ENCODE measurements around the gene CALY. TPM values are rescaled to one million over a fixed set of nuclear protein-coding genes. Genes with fewer than 3 reads are reported as not detected.

The CALY gene
- total RNA-seq, 1 experiment from 2014 or later = 0.47 TPM

DNA sequence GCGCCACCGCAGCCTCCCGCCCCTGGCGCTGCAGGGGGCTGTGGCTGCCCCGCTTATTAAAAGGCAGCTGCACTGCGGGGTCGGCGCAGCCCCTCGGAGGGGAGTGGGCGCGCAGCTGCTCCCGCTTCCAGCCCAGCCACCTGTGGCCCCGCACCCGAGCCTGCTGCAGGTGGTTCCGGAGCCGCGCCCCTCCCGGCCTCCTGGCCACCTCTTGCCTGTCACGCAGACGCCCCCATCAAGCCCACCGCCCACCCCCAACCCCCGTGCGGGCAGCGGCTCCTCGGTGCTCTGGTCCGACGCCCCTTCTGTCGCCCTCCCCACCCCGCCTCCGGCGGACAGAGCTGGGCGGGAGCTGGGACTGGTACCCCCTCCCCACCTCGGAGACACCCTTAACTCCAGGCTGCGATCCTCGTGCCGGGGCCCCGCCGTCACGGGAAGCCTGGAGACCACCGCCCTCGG lies 549 bp downstream of the CALY start:
- Histone ChIP-seq H4K20me1 (ENCODE audit: insufficient read depth) (no peaks in the 10 kb centered on the region), H2AFZ (ENCODE audit: low read depth, low read length, poor library complexity, severe bottlenecking) (no peak overlapping the region), H3K27me3 (ENCODE audit: insufficient read depth, low read length) (no peaks in the 10 kb centered on the region), H3K9ac (ENCODE audit: low read length) (no peak overlapping the region), H3K4me1 (ENCODE audit: control insufficient read depth in 1 of 2, insufficient read depth in 2 of 2, low read length in 2 of 2) (no peaks in the 10 kb centered on the region), H3K4me2 (ENCODE audit: low read length) (no peak overlapping the region), H3K79me2 (ENCODE audit: insufficient read depth, low read length) (no peaks in the 10 kb centered on the region), H3K27ac (ENCODE audit: low read depth, low read length) (no peak overlapping the region), H3K9me3 (ENCODE audit: control insufficient read depth in 1 of 2, insufficient read depth in 1 of 2, low read depth in 1 of 2, low read length in 2 of 2) (no peaks in the 10 kb centered on the region), H3K4me3 (replicated peaks in 1 of 2; ENCODE audit: low read depth in 1 of 2, low read length in 2 of 2) (no peak overlapping the region), H3K36me3 (ENCODE audit: control insufficient read depth in 1 of 2, insufficient read depth in 2 of 2, low read length in 2 of 2) (no peaks in the 10 kb centered on the region), H3K9me2 (ENCODE audit: insufficient read depth) (no peaks in the 10 kb centered on the region)
- POLR2A ChIA-PET = no interaction called here
- RAD21 ChIA-PET (ENCODE audit: low non-redundant PET in 1 of 2, low total read pairs in 2 of 2, uncharacterized antibody in 2 of 2, unreplicated experiment in 2 of 2) = no interaction called here
- no TSS peak for BruUV-seq (replicated peaks)
- TF ChIP-seq TCF7L2 (IDR thresholded peaks at IDR 0.05; ENCODE audit: borderline replicate concordance, extremely low read depth, insufficient read depth, insufficient read length) (no peak), ZFX (IDR thresholded peaks at IDR 0.05) (no peak), EZH2 (IDR thresholded peaks at IDR 0.05) (no peak)
- no peak for ATAC-seq
- DNase-seq (ENCODE audit: low read depth, low spot score) = no peak
- intact Hi-C loops (cut with micrococcal nuclease) = no loop called here
- CTCF ChIA-PET = no interaction called here

DNA sequence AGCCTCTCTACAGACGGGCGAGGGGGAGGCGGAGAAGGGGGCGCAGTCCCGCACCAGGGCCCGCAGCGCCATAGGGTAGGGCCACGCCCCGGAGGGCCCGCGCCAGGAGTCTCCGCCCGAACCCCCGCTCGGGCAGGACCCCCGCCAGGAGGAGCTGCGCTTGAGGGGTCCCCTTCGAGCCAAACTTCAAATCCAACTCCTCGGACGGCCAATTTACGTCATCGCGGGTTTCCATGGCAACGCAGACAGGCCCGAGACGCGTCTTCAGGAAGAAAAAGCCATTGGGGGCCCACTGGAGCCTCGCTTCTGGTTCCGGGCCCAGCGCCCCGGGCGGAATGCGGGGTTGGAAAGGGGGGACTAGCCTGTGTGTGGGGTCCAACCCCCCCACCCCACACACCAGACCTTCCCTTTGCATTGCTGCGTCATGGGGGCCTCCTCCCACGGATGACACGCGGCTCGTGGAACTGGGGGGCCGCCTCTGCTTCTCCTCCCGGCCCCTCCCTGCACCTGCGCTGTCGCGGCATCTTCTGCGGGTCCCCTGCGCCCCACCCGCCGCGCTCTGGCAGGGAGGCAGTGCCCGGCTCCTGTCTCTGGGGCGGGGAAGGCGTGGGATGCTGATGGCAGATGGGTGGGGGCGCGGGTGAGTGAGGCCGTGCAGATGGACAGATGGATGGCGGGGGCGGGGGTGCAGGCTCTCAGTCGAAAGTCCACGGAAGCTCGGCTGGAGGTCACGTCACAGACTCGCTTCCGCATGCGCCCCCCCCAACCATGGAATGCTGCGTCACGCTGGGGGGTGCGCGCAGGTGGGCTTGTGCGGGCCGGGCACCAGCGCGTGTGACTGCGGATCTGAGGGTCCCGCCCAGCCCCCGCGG lies 1.2 kb downstream of the CALY start:
- RAD21 ChIA-PET (ENCODE audit: low non-redundant PET in 1 of 2, low total read pairs in 2 of 2, uncharacterized antibody in 2 of 2, unreplicated experiment in 2 of 2) = no interaction called here
- ATAC-seq (no peak), DNase-seq (ENCODE audit: low read depth, low spot score) (no peak)
- no peaks in the 10 kb centered on the region for H3K4me1 ChIP-seq (ENCODE audit: control insufficient read depth in 1 of 2, insufficient read depth in 2 of 2, low read length in 2 of 2)
- H3K9me2 ChIP-seq (ENCODE audit: insufficient read depth) = no peaks in the 10 kb centered on the region
- CTCF ChIA-PET = no interaction called here
- H3K4me3 ChIP-seq (replicated peaks in 1 of 2; ENCODE audit: low read depth in 1 of 2, low read length in 2 of 2) = no peak overlapping the region
- no TSS peak for BruUV-seq (replicated peaks)
- H4K20me1 ChIP-seq (ENCODE audit: insufficient read depth) = no peaks in the 10 kb centered on the region
- H3K4me2 ChIP-seq (ENCODE audit: low read length) = no peak overlapping the region
- H3K36me3 ChIP-seq (ENCODE audit: control insufficient read depth in 1 of 2, insufficient read depth in 2 of 2, low read length in 2 of 2) = no peaks in the 10 kb centered on the region
- no peaks in the 10 kb centered on the region for H3K27me3 ChIP-seq (ENCODE audit: insufficient read depth, low read length)
- H2AFZ ChIP-seq (ENCODE audit: low read depth, low read length, poor library complexity, severe bottlenecking) = no peak overlapping the region
- H3K79me2 ChIP-seq (ENCODE audit: insufficient read depth, low read length) = no peaks in the 10 kb centered on the region
- intact Hi-C loops (cut with micrococcal nuclease) = no loop called here
- POLR2A ChIA-PET = no interaction called here
- no peak overlapping the region for H3K27ac ChIP-seq (ENCODE audit: low read depth, low read length)
- H3K9me3 ChIP-seq (ENCODE audit: control insufficient read depth in 1 of 2, insufficient read depth in 1 of 2, low read depth in 1 of 2, low read length in 2 of 2) = no peaks in the 10 kb centered on the region
- no peak overlapping the region for H3K9ac ChIP-seq (ENCODE audit: low read length)
- TF ChIP-seq, protein P1, sequence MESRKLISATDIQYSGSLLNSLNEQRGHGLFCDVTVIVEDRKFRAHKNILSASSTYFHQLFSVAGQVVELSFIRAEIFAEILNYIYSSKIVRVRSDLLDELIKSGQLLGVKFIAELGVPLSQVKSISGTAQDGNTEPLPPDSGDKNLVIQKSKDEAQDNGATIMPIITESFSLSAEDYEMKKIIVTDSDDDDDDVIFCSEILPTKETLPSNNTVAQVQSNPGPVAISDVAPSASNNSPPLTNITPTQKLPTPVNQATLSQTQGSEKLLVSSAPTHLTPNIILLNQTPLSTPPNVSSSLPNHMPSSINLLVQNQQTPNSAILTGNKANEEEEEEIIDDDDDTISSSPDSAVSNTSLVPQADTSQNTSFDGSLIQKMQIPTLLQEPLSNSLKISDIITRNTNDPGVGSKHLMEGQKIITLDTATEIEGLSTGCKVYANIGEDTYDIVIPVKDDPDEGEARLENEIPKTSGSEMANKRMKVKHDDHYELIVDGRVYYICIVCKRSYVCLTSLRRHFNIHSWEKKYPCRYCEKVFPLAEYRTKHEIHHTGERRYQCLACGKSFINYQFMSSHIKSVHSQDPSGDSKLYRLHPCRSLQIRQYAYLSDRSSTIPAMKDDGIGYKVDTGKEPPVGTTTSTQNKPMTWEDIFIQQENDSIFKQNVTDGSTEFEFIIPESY (IDR thresholded peaks at IDR 0.05; ENCODE audit: extremely low read depth, insufficient replicate concordance, low read length) = no peak
- no peak for TF ChIP-seq FOSL1 (IDR thresholded peaks at IDR 0.05; ENCODE audit: low read depth)
- TF ChIP-seq RAD21 (IDR thresholded peaks at IDR 0.05; ENCODE audit: low read depth) = no peak
- TF ChIP-seq, protein P2, sequence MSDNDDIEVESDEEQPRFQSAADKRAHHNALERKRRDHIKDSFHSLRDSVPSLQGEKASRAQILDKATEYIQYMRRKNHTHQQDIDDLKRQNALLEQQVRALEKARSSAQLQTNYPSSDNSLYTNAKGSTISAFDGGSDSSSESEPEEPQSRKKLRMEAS (IDR thresholded peaks at IDR 0.05) = no peak
- TF ChIP-seq JUND (IDR thresholded peaks at IDR 0.05) = no peak
- no peak for TF ChIP-seq SRF (IDR thresholded peaks at IDR 0.05; ENCODE audit: low read depth)
- TF ChIP-seq EZH2 (IDR thresholded peaks at IDR 0.05) = no peak
- no peak for TF ChIP-seq CEBPB (IDR thresholded peaks at IDR 0.05; ENCODE audit: low read depth)
- TF ChIP-seq CBX3 (IDR thresholded peaks at IDR 0.05; ENCODE audit: low read depth) = no peak
- TF ChIP-seq POLR2A (IDR thresholded peaks at IDR 0.05; ENCODE audit: borderline replicate concordance, extremely low read depth, insufficient read depth, insufficient read length) = no peak
- TF ChIP-seq POLR2AphosphoS5 (IDR thresholded peaks at IDR 0.05; ENCODE audit: low read depth, low read length) = no peak
- TF ChIP-seq ZNF274 (IDR thresholded peaks at IDR 0.05; ENCODE audit: low read depth, low read length) = no peak
- no peak for TF ChIP-seq TCF7L2 (IDR thresholded peaks at IDR 0.05; ENCODE audit: borderline replicate concordance, extremely low read depth, insufficient read depth, insufficient read length)
- no peak for TF ChIP-seq ZFX (IDR thresholded peaks at IDR 0.05)

All from HCT116 (cell line).